ENCODE results near the gene RGMA.

Gene RGMA

GRCh38 chr15:93045191-93045785 is 43.7 kb downstream of the RGMA start:
- H4K12ac ChIP-seq (ENCODE audit: low read depth, low read length), result no peak overlapping the region
- no peaks in the 10 kb centered on the region for H3K4me1 ChIP-seq (ENCODE audit: control insufficient read depth in 1 of 2, insufficient read depth in 2 of 2, low read length in 2 of 2)
- H3K9ac ChIP-seq (ENCODE audit: low read length), result no peak overlapping the region
- no peak overlapping the region for H3K14ac ChIP-seq (ENCODE audit: low read length)
- no peak overlapping the region for H3K27ac ChIP-seq (ENCODE audit: low read depth, low read length)
- no peak overlapping the region for H3K4ac ChIP-seq (ENCODE audit: low read depth, low read length)
- no peak overlapping the region for H3K4me3 ChIP-seq (ENCODE audit: low read depth, low read length)
- H3K36me3 ChIP-seq (ENCODE audit: control insufficient read depth in 1 of 2, insufficient read depth in 2 of 2, low read length in 2 of 2), result no peaks in the 10 kb centered on the region
- H2AFZ ChIP-seq (ENCODE audit: insufficient read depth, low read length, poor library complexity), result no peak overlapping the region
- no peak overlapping the region for H4K91ac ChIP-seq (ENCODE audit: low read depth, low read length)
- no peak overlapping the region for H2AK5ac ChIP-seq (ENCODE audit: low read length)
- no peak overlapping the region for H3K4me2 ChIP-seq (ENCODE audit: low read length)
- no peak overlapping the region for H3K23ac ChIP-seq (ENCODE audit: low read length)
- no peaks in the 10 kb centered on the region for H3K79me2 ChIP-seq (ENCODE audit: control insufficient read depth, insufficient read depth, low read length, poor library complexity)
- no peaks in the 10 kb centered on the region for H3K79me1 ChIP-seq (ENCODE audit: low read length)
- DNase-seq, result no peak
- no peak overlapping the region for H4K8ac ChIP-seq (ENCODE audit: low read depth, low read length)
- H3K9me3 ChIP-seq (ENCODE audit: insufficient read depth, low read depth, low read length), result peaks cover 12% of the 10 kb centered on the region
- H2BK5ac ChIP-seq (ENCODE audit: low read depth, low read length, poor library complexity), result no peak overlapping the region
- H2BK12ac ChIP-seq (ENCODE audit: low read length), result no peak overlapping the region
- WGBS (ENCODE audit: extremely low coverage, insufficient coverage, insufficient read length), result no CpG with 5 or more reads among the region's 27 CpGs
- H3K18ac ChIP-seq (ENCODE audit: low read length), result no peak overlapping the region
- H3K27me3 ChIP-seq (ENCODE audit: insufficient read depth, low read length), result no peaks in the 10 kb centered on the region
- no peak overlapping the region for H2BK120ac ChIP-seq (ENCODE audit: insufficient read depth, low read length, poor library complexity)

GRCh38 chr15:93044301-93045190 is 44.5 kb downstream of the RGMA start:
- Histone ChIP-seq H2AK5ac (ENCODE audit: low read length) (no peak overlapping the region), H3K4me2 (ENCODE audit: low read length) (no peak overlapping the region), H2BK12ac (ENCODE audit: low read length) (no peak overlapping the region), H3K14ac (ENCODE audit: low read length) (no peak overlapping the region), H4K8ac (ENCODE audit: low read depth, low read length) (no peak overlapping the region), H3K27me3 (ENCODE audit: insufficient read depth, low read length) (no peaks in the 10 kb centered on the region), H3K4me1 (ENCODE audit: control insufficient read depth in 1 of 2, insufficient read depth in 2 of 2, low read length in 2 of 2) (no peaks in the 10 kb centered on the region), H3K9me3 (ENCODE audit: insufficient read depth, low read depth, low read length) (peaks cover 12% of the 10 kb centered on the region), H2BK120ac (ENCODE audit: insufficient read depth, low read length, poor library complexity) (no peak overlapping the region), H3K4me3 (ENCODE audit: low read depth, low read length) (no peak overlapping the region), H3K27ac (ENCODE audit: low read depth, low read length) (no peak overlapping the region), H2AFZ (ENCODE audit: insufficient read depth, low read length, poor library complexity) (no peak overlapping the region), H3K23ac (ENCODE audit: low read length) (no peak overlapping the region), H3K18ac (ENCODE audit: low read length) (no peak overlapping the region), H3K79me1 (ENCODE audit: low read length) (no peaks in the 10 kb centered on the region), H3K9ac (ENCODE audit: low read length) (no peak overlapping the region), H3K4ac (ENCODE audit: low read depth, low read length) (no peak overlapping the region), H3K36me3 (ENCODE audit: control insufficient read depth in 1 of 2, insufficient read depth in 2 of 2, low read length in 2 of 2) (no peaks in the 10 kb centered on the region), H2BK5ac (ENCODE audit: low read depth, low read length, poor library complexity) (no peak overlapping the region), H4K91ac (ENCODE audit: low read depth, low read length) (no peak overlapping the region), H3K79me2 (ENCODE audit: control insufficient read depth, insufficient read depth, low read length, poor library complexity) (no peaks in the 10 kb centered on the region), H4K12ac (ENCODE audit: low read depth, low read length) (no peak overlapping the region)
- no CpG with 5 or more reads among the region's 46 CpGs for WGBS (ENCODE audit: extremely low coverage, insufficient coverage, insufficient read length)
- no peak for DNase-seq

GRCh38 chr15:93043621-93044300 is 45.2 kb downstream of the RGMA start:
- Histone ChIP-seq H3K9ac (ENCODE audit: low read length) (no peak overlapping the region), H4K12ac (ENCODE audit: low read depth, low read length) (no peak overlapping the region), H2AK5ac (ENCODE audit: low read length) (no peak overlapping the region), H3K9me3 (ENCODE audit: insufficient read depth, low read depth, low read length) (peaks cover 12% of the 10 kb centered on the region), H3K4me2 (ENCODE audit: low read length) (no peak overlapping the region), H3K18ac (ENCODE audit: low read length) (no peak overlapping the region), H3K14ac (ENCODE audit: low read length) (no peak overlapping the region), H2AFZ (ENCODE audit: insufficient read depth, low read length, poor library complexity) (no peak overlapping the region), H3K36me3 (ENCODE audit: control insufficient read depth in 1 of 2, insufficient read depth in 2 of 2, low read length in 2 of 2) (no peaks in the 10 kb centered on the region), H3K4me3 (ENCODE audit: low read depth, low read length) (no peak overlapping the region), H3K79me2 (ENCODE audit: control insufficient read depth, insufficient read depth, low read length, poor library complexity) (no peaks in the 10 kb centered on the region), H4K8ac (ENCODE audit: low read depth, low read length) (no peak overlapping the region), H3K23ac (ENCODE audit: low read length) (no peak overlapping the region), H2BK120ac (ENCODE audit: insufficient read depth, low read length, poor library complexity) (no peak overlapping the region), H4K91ac (ENCODE audit: low read depth, low read length) (no peak overlapping the region), H2BK12ac (ENCODE audit: low read length) (no peak overlapping the region), H2BK5ac (ENCODE audit: low read depth, low read length, poor library complexity) (no peak overlapping the region), H3K27me3 (ENCODE audit: insufficient read depth, low read length) (no peaks in the 10 kb centered on the region), H3K27ac (ENCODE audit: low read depth, low read length) (no peak overlapping the region), H3K4ac (ENCODE audit: low read depth, low read length) (no peak overlapping the region), H3K4me1 (ENCODE audit: control insufficient read depth in 1 of 2, insufficient read depth in 2 of 2, low read length in 2 of 2) (no peaks in the 10 kb centered on the region), H3K79me1 (ENCODE audit: low read length) (no peaks in the 10 kb centered on the region)
- WGBS (ENCODE audit: extremely low coverage, insufficient coverage, insufficient read length), result no CpG with 5 or more reads among the region's 12 CpGs
- no peak for DNase-seq

- H4K8ac ChIP-seq (ENCODE audit: low read depth, low read length), result no peak overlapping the region
- no peak overlapping the region for H3K27ac ChIP-seq (ENCODE audit: low read depth, low read length)
- H3K36me3 ChIP-seq (ENCODE audit: control insufficient read depth in 1 of 2, insufficient read depth in 2 of 2, low read length in 2 of 2), result no peaks in the 10 kb centered on the region
- no peak overlapping the region for H4K91ac ChIP-seq (ENCODE audit: low read depth, low read length)
- H2BK12ac ChIP-seq (ENCODE audit: low read length), result no peak overlapping the region
- H3K18ac ChIP-seq (ENCODE audit: low read length), result no peak overlapping the region
- H2AFZ ChIP-seq (ENCODE audit: insufficient read depth, low read length, poor library complexity), result no peak overlapping the region
- no peak overlapping the region for H4K12ac ChIP-seq (ENCODE audit: low read depth, low read length)
- no CpG with 5 or more reads among the region's 18 CpGs for WGBS (ENCODE audit: extremely low coverage, insufficient coverage, insufficient read length)
- H3K9me3 ChIP-seq (ENCODE audit: insufficient read depth, low read depth, low read length), result peaks cover 12% of the 10 kb centered on the region
- no peaks in the 10 kb centered on the region for H3K79me1 ChIP-seq (ENCODE audit: low read length)
- H3K4me3 ChIP-seq (ENCODE audit: low read depth, low read length), result peak overlapping the region; percentile 43
- DNase-seq, result no peak
- no peaks in the 10 kb centered on the region for H3K4me1 ChIP-seq (ENCODE audit: control insufficient read depth in 1 of 2, insufficient read depth in 2 of 2, low read length in 2 of 2)
- H3K4ac ChIP-seq (ENCODE audit: low read depth, low read length), result no peak overlapping the region
- H2AK5ac ChIP-seq (ENCODE audit: low read length), result no peak overlapping the region
- H3K4me2 ChIP-seq (ENCODE audit: low read length), result no peak overlapping the region
- H3K23ac ChIP-seq (ENCODE audit: low read length), result no peak overlapping the region
- H3K9ac ChIP-seq (ENCODE audit: low read length), result no peak overlapping the region
- no peaks in the 10 kb centered on the region for H3K79me2 ChIP-seq (ENCODE audit: control insufficient read depth, insufficient read depth, low read length, poor library complexity)
- no peak overlapping the region for H3K14ac ChIP-seq (ENCODE audit: low read length)
- H3K27me3 ChIP-seq (ENCODE audit: insufficient read depth, low read length), result no peaks in the 10 kb centered on the region
- no peak overlapping the region for H2BK120ac ChIP-seq (ENCODE audit: insufficient read depth, low read length, poor library complexity)
- H2BK5ac ChIP-seq (ENCODE audit: low read depth, low read length, poor library complexity), result no peak overlapping the region
These were observed 46.2 kb downstream of the RGMA start for GRCh38 chr15:93042691-93043378.
